Activated CD4-positive, alpha-beta T cell treated with anti-CD3 and anti-CD28 coated beads, Interleukin-10, Interleukin-2, amounts not matched to agents 100 ng/mL and 50 ng/mL, durations not matched to agents 16 hours and 8 hours (primary cell): ENCODE measurements around the gene DNAH11.
A peak's percentile ranks its signal among the peaks of the same experiment; 100 is the strongest.
"Not testable (repeated sequence)": the region's sequence is repeated elsewhere in the genome, so short reads cannot be mapped to it uniquely, and the experiment has no call there.

ENCODE experiments used
- DNase-seq: peaks from one replicate; pipeline ENCODE4 v3.0.0-alpha.2; 2020

DNAH11 gene

DNA sequence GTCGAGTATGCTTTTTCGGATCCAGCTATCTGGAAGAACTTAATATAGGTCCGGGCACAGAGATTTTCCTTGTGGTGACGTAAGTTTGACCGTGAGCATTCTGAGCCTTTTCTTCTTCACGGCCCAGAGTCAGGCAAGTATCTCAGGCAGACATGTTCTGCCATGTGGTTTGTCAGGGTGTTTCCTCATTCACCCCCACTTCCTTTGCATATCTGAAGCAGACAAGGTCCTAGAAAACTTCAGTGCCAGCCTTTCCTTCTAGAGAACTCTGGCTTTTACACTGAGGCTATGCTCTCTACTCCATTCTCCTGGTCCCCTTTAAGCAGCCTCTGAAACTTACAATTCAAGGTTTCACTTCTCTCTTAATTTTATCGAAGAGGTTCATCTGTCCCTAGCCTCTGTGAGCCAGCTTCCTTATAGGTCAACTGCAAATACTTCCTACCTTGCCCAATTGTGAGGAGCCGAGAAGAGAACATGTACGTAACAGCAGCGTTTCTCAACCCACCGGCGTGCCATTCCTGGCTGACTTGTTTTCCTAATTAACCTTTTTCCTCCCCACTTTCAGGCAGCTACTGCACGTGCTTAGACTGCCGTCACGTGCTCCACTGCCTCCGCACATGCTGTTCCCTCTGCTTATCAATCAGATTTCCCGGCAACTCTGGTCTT lies 355.6 kb downstream of the DNAH11 start:
- peak; percentile 23 for DNase-seq

DNA sequence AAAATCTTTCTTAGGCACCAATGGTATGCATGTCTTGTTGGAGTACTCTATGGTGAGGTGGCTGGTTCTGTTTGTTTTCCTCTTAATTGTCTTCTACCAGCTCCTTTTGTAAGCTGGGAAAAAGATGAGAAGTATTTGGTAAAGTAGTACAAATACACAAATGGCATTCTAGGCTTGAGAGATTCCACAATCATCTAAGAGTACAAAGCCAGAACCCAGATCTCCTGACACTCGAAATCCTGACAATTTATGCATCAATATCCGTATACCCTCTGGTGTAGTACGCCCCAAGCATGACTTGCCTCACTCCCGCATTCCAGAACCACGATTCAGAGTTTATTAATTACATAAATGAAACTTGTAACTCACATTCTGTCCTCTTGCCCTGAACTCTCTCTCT lies 359.4 kb downstream of the DNAH11 start:
- no peak for DNase-seq

DNA sequence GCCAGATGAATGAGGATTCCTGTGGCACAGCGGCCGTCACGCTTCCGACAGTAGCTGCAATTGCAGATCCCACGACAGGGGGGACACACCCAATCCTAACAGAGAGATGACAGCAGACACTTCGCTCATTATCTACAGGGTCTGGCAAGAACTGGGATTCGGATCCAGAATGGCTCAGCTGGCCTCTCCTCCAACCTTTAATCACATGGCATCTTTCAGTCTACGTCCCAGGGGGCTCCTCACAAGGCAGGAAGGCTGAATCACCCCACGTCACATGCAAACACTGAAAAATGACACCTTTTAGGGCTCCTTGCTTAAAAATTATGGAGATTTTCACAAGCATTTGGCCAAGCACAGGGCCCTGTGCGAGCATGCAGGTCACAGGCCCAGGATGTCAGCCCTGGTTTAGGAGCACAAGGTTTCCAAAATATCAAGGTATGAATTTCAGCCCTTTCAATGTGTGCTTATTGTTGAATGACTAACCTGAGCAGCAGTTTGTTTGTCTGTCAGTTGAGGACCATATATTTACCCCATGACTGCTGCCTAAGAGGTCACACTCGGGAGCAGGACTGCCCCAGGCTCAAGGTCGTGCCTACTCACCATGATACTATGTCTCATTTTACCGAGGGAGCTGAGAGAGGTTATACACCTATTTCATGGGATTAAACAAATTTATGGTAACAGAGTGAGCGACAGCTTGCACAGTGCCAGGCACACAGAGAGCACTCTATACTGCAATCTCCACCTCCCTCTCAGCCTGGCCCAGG lies 360.4 kb downstream of the DNAH11 start:
- no peak for DNase-seq

DNA sequence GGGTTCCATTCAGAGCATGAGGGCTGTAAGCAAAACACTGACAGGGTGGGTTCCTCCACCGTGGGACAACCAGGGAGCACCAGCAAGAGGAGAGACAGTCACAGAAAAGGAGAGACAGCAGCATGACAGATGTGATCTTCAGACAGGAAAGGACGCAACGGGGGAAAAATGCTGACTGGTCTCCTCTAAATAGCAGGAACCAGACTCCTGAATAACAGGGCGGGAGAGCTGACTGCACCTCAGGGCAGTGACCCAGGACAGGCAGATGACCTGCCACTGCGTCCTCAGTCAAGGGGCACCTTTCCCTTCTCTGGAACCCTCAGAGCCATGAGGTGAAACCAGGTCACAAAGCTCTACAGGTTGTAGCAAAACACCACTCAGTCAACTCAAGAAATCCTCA lies 365.9 kb downstream of the DNAH11 start:
- DNase-seq, result no peak

DNA sequence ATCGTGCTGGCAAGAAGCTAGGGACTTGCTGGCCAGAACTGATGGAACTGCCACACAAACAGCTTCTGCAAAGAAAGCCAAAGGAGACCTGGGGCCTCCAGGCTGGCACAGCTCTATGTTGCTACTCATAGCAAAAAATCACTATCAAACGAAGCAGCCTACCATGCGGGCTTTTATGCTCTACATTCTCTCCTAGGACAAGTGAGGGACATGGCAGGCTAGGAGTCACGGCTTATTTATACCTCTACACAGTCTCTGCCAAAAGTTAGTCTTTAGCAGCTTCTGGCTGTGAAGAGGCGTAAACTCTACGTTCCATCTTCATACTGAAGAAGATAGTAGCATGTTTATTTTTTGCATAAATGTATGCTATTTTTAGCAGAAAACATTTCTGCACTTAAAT lies 367.4 kb downstream of the DNAH11 start:
- DNase-seq, result no peak

DNA sequence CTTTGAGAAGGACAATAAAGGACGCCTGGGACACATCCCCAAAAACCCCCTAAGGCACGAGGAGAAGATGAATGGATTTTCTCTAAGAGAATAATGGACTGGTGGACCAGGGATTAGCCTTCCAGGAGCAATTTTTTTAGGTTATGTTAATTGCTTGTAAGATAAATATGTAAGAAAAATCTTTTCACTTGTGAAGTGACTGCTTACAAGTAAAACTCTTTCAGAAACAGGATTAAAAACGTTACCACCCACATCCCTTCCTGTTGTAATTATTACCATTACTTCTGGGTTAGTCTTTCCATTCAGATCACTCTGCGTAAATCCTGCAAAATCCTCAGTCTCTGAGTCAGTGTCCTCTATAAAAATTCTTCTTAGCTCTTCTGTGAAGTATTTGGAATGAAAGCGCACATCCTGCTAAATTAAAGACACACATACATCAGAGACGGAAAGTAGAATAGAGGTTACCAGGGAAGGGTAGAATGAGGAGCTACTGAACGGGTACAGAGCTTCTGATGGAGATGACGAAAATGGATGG lies 368.6 kb downstream of the DNAH11 start:
- DNase-seq, result no peak

DNA sequence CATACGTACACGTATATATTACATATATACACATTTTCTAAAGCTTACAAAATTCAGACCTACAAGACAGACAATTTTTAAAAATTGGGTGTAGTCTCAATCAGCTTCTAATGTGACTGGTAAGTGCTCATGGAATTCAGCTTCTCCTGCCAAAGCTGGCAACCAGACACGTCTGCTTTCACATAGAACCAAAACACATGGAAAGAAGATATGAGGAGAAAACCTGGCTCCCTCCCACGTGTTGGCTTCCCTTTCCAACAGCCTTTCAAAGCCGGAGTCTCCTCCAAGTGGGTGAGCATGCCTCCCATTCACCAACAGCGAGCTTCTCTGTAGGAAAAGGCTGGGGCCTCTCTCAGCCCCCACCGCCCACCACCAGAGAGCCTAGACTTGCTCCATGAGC lies 369.5 kb downstream of the DNAH11 start:
- no peak for DNase-seq

DNA sequence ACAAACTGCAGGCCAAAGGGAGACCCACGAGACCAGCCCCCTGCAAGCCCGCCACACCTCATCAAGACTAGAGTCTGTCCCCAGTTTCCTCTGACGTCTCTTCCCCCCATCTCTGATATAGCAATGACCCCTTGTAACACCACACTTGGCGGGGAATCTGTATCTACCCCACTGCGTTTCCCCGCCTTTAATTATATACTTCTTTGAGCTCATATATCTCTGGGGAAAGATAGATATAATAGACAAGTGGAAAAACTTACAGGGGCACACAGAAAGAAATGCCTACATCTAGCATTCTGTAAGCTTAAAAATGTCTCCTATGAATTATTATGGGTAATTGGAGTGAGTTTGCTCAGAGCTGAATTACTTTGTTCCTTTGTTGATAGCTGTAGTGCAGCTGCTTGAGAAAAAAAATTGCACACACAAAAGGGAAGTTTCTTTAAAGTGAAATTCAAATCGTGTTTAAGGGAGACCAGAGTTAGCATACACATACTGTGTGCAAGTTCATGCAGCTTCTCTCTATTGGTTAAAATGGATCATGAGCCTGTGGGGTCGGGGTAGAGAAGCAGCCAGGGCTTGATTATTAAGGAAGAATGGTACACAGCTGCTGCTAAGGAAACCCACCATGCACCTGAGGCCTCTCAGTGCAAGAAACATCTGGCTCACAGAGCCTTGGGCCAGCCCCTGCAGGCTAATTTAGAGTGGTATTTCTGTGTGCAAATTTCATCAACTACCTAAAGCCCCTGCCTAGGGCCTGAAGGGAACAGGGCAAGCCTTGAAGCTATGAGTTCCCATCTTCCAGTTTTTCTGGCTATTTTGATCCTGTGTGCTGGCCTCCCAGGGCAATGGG lies 370.3 kb downstream of the DNAH11 start:
- DNase-seq, result no peak

DNA sequence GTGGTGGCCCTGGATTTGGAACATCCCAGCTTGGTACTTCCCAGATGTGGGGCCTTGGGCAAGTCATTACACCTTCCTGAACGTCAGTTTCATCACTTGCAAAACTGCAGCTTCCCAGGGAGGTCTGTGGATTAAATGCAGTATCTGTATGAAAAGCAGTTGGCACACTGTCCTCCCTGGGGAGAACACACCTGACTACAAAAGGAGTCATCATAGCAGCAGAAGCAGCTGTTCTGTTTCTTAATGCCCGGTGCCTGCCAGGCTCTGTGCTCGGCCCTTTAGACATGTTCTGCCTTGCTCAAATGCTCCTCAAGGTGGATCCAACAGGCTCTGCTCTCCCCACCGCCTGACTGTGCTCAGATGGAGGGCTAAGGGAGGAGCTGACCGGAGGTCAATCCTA lies 371.8 kb downstream of the DNAH11 start:
- DNase-seq, result no peak

DNA sequence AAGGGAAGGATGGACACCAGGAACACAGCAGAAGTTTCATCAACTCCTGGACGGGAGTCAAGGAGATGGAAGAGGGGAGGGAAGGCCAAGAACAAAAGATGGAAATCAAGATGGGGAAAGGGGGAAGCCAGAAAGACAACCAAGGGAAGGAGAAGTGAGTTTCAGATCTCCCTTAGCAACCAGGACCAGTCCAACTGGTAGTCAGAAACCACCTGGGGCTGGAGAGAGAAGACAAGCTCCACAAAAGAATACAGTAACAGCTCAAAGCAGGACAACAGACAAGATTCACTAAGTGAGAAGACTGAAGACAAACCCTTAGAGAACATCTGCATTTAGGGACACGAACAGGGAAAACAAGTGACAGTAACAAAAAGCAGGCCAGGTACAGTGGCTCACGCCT lies 372.3 kb downstream of the DNAH11 start:
- DNase-seq, result no peak

DNA sequence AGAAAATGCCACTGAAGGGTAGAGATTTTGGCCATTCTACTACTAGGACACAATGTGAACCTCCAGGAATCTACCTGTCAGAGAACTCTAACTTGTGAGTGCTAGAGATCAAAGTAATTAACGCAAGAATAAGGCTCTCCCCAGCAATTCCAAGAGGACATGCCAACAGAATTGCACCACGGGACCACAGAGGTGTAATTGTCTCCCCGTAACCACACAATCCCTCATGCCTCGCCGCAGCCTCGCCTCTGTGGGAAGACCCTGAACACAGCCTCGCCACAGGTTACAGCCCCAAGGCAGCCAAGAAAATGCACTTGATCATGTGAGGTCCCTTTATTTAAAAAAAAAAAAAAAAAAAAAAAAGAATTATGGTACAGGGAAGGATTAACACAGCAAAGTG lies 373.3 kb downstream of the DNAH11 start:
- DNase-seq, result no peak

DNA sequence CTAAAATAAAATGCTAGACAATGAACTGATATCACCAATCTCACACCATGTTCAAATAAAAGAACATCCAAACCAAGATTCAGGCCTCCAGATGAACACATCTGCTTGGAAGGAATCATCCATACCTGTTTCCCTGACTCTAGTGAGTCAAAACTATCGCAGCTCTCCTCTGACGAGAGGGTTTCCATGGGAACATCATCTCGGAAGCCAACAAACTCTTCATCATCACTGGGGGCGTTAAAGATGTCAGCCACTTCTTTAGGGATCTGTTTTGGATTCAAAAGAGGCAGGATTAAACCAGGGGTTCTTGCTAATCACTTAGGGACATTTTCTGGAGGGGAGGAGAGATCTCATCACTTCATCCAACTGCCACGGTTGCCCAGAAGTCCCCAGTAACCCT lies 373.8 kb downstream of the DNAH11 start:
- no peak for DNase-seq

DNA sequence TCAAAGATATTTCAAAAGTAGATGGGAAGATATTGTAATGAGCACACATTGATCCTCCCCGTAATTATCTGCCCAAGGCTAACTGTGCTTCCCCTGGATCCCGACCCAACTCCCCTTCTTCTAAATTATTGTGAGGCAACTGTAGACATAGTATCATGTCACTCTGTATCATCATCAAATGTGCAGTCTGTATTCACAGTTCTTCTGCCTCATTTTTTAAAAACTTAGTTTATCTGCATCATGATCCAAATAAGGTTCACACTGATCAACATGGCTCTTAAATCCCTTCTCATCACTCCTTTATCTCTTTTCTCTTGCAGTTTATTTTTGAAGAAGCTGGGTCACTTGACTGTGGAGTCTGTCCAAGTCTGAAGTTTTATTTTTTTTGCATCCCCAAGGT lies 375.4 kb downstream of the DNAH11 start:
- DNase-seq, result no peak

DNA sequence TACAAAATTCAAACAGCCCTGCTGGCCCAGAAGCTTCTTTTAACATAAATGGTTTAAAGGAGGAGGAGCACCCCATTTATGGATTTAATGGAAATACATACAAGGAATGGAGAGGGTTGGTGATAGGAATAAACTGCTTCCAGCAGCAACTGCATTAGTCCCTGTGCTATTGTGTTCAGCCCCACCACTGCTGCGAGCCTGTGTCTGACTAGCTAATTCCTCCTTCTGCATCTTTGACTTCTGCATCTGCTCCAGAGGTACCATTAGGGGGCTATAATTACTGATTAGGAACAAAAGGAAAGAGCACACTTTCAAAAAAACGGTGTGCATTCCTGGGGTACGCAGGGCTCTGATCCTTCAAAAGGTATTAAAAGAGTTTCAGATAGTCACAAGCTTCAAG lies 378.1 kb downstream of the DNAH11 start:
- no peak for DNase-seq

DNA sequence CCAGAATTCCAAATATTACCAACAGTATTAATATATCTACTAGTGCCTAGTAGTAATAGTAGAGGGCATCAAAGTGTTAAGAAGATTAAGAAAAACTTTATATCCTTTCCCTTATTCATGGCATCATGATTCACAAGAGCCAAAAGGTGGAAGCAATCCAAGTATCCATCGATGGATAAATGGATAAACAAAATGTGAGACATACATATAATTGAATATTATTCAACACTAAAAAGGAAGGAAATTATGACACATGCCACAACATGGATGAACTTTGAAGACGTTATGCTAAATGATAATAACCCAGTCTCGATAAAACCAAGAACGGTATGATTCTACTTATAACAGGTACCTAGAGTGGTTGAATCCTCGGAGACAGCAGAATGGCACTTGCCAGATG lies 379.8 kb downstream of the DNAH11 start:
- no peak for DNase-seq

DNA sequence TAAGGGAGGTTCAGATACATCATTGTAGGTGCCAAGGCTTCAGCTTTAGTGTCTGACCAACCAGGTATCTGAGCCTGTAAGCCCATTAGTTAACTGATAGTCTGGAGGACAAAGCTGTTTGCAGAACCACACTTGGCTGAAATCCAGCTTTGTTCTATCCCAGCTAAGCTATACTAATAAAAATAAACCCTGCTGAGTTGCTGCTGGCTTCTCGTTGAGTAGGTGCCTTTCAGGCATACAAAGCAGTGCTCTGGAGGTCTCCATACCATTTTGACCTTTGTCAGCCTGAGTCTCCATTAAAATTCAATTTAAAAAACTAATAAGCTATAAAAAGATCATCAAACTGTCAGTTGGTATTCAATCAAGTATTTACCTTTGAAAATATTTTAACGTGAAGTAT lies 380.8 kb downstream of the DNAH11 start:
- DNase-seq, result no peak

DNA sequence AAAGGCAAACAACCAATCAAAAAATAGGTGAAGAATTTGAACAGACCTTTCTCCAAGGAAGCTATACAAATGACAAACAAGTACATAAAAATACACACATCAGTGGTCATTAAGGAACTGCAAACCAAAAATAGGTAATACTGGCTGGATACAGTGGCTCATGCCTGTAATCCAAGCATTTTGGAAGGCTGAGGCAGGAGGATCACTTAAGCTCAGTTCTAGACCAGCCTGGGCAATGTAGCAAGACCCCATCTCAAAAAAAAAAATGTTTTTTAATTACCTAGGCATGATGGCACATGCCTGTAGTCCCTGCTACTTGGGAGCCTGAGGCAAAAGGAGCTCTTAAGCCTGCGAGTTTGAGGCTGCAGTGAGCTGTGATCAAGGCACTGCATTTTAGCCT lies 383.6 kb downstream of the DNAH11 start:
- DNase-seq, result no peak

DNA sequence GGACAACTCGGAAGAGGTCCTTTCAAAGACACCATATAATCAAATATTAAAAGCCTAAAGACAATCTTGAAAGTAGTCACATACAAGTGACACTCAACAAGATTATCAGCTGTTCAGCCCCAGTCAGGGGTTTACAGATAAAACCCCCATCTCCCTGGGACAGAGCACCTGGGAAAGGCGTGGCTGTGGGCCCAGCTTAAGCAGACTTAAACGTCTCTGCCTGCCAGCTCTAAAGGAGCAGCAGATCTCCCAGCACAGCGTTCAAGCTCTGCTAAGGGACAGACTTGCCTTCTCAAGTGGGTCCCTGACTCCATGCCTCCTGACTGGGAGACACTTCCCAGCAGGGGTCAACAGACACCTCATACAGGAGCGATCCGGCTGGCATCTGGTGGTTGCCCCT lies 384.9 kb downstream of the DNAH11 start:
- no peak for DNase-seq

DNA sequence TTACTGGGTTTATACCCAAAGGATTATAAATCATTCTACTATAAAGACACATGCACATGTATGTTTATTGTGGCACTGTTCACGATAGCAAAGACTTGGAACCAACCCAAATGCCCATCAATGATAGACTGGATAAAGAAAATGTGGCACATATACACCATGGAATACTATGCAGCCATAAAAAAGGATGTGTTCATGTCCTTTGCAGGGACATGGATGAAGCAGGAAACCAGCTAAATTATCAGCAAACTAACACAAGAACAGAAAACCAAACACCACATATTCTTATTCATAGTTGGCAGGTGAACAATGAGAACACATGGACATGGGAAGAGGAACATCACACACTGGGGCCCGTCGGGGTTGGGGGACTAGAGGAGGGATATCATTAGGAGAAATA lies 390.5 kb downstream of the DNAH11 start:
- not testable (repeated sequence) for DNase-seq

DNA sequence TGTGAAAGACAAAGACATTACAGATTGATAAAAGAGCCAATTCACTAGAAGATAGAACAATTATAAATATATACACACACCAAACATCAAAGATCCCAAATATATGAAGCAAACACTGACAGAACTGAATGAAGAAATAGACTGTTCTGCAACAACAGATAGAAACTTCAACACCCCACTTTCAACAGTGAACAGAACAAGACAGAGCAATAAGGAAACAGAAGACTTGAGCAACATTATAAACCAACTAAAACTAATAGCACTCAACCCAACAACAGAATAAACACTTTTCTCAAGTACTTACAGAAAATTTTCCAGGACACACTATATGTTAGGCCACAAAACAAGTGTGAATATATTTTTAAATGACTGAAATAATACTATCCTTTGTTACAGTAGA lies 392.0 kb downstream of the DNAH11 start:
- no peak for DNase-seq

DNA sequence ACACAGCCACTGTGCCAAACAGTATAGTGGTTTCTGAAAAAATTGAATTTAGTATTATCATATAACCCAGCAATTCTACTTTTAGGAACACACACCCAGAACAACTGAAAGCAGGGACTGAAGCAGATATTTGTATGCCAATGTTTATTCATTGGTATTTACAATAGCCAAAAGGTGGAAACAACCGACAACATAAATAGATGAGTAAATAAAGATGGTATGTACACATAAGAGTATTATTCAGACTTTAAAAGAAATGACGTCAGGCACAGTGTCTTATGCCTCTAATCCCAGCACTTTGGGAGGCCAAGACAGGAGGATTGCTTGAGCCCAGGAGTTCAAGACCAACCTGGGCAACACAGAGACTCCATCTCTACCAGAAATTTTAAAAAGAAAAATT lies 395.6 kb downstream of the DNAH11 start:
- DNase-seq, result no peak

DNA sequence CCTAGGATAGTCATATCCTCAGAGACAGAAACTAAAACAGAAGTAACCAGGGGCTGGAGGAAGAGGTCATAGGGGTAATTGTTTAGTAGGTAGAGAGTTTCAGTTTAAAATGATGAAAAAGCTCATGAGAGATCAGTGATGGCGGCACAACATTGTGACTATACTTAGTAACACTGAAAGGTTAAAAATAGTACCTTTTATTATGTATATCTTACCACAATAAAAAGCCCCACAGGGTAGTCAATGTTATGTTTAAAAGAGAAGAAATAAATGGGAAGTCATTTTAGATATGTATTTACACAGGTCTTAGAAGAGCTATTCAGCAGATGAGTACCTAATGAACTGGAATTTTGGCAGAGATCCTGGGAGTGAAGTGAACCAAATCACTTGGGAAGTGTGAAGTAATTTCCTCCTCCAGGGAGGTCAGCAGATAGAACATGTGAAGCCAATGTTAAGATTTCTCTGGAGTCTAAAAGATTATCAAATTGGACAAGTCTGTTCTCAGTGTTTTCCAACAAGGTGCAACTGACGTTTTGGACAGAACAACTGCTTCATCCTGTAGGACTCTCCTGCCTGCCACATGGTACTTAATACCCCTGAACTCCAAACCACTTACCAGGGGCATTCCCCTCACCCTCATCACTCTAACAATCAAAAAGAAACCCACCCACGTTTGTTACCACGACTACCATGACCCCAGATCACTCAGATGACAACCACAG lies 396.5 kb downstream of the DNAH11 start:
- DNase-seq, result peak; percentile 90

DNA sequence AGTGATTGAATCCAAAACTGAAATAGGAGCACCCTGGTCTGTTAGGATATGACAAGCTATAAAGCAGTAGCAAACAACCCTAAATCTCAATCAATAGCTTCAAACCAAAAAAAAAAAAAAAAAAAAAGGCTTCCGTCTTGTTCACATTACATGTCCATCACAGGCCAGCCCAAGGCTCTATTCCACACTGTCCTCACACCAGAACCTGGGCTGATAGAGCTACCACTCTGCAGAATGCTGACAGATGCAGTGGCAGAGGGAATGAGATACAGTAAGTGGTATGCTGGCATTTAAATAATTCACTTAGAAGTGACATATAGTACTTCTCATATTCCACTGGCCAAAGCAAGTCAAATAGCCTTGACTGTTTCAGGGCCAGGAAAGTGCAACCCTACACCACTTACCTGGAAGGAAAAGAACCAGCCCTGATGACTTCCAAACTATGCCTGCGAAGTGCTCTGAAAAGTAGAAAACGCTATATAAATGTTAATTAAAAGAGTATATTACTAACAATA lies 397.1 kb downstream of the DNAH11 start:
- no peak for DNase-seq
